GM12875 (cell line): ENCODE measurements around the gene CLDN4.

Experiments used
- H3K4me3 ChIP-seq: one replicate; pipeline ENCODE4 v1.5.1; 2011; ENCODE audit warnings: low read depth, low read length, control low read depth
- TF ChIP-seq, protein P1 (sequence below): IDR thresholded peaks from 2 replicates; pipeline ENCODE4 v1.5.1; 2011; ENCODE audit warnings: low read depth, mild to moderate bottlenecking, control low read depth, inconsistent platforms, low read length, moderate library complexity, borderline replicate concordance; ENCODE audit not compliant: insufficient read depth

CLDN4 gene

DNA sequence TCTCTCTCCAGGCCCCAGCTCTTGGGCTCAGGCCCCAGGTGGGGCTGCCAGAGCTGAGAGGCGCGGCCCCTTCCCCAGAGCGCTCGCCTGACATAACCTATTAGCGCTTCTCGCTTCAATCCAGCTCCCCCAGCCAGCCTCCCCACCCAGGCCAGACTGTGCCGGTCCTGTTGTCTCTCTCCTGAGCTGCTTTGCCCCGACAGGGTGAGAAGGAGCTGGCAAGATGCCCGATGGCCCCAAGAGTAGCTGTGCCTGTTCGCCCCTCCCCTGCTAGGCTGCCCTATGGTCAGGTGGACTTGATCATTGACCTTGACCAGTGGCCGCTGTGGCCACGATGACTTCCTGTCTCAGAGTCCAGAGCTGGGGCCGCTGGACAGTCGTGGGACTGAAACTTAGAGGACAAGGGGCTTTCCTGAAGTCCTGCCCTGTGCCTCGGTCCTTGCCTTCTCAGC is 39.3 kb downstream of the CLDN4 start:
- TF ChIP-seq, protein P1, sequence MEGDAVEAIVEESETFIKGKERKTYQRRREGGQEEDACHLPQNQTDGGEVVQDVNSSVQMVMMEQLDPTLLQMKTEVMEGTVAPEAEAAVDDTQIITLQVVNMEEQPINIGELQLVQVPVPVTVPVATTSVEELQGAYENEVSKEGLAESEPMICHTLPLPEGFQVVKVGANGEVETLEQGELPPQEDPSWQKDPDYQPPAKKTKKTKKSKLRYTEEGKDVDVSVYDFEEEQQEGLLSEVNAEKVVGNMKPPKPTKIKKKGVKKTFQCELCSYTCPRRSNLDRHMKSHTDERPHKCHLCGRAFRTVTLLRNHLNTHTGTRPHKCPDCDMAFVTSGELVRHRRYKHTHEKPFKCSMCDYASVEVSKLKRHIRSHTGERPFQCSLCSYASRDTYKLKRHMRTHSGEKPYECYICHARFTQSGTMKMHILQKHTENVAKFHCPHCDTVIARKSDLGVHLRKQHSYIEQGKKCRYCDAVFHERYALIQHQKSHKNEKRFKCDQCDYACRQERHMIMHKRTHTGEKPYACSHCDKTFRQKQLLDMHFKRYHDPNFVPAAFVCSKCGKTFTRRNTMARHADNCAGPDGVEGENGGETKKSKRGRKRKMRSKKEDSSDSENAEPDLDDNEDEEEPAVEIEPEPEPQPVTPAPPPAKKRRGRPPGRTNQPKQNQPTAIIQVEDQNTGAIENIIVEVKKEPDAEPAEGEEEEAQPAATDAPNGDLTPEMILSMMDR: no peak
- H3K4me3 ChIP-seq: no peak overlapping the region

DNA sequence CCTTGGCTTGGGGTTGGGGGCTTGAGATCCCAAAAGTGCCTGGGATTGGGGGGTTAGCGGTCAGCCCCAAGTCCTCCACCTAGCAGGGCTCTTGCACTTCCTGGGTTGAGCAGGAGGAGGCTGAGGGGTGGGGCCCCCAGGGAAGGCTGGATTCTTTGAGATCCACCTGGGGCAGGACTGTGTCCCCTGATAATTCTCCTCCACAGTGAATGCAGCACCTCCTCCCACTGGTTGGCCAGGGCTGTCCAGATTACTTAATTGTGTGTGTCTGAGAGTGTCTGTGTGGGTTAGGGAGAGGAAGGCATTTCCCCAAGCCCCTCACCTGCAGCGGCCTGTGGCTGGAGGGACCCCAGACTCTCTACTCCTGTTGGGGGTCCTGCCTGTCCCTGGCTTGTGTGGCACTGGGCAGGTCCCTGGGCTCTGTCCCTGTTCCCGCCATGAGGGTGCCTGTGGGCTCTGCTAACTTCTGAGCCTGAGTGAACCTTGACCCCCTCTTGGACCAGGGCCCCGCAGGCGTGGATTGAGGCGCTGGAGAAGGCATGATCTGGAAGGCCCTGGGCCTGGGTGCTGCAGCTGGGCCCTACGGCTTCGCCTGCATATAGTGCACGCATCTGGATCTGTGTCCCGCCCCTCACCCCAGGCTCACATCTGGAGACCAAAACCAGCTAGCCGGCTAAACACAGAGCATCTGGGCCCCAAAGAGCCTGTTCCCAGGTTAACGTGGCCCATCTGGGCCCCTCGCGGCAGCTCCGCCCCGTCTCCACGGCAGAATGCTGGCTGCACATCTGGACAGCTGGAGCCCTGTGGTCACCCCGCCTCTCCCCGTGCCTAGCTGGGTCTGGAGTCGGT is 40.6 kb downstream of the CLDN4 start:
- H3K4me3 ChIP-seq: no peak overlapping the region
- TF ChIP-seq, protein P1: no peak

DNA sequence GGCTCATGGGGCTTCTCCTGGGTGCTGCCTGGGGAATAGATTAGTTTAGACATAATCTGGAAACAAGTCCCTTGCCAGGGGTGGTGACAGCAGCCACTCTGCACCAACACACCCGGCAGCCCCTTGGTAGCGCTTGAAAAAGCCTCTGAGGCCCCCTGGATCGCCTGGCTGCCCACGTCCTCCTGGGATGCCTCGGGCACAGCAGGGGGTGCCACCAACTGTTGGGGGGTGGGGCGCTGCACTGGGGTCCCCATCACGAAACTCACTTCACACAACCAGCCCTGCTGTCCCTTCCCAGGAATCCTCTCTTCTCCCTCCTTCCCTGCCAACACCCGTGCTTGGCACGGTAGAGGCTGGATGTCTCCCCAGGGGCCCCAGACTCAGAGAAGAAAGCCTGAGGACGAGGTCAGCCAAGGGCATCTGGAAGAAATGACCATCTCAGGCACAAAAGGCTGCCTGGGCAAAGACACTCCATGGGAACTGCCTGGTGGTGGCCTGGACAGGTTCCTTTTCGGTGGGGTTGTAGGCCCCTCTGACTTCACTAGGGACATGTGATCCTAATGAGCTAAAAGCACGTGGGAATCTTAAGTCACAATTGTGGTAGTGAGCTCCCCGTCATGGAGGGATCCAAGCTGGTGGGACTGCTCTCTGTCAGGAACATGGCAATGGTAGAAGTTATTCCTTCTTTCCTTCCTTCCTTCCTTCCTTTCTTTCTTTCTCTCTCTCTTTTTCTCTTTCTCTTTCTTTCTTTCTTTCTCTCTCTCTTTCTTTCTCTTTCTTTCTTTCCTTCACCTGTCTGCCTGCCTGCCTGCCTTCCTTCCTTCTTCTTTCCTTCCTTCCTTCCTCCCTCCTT is 41.5 kb downstream of the CLDN4 start:
- no peak overlapping the region for H3K4me3 ChIP-seq
- TF ChIP-seq, protein P1: no peak

DNA sequence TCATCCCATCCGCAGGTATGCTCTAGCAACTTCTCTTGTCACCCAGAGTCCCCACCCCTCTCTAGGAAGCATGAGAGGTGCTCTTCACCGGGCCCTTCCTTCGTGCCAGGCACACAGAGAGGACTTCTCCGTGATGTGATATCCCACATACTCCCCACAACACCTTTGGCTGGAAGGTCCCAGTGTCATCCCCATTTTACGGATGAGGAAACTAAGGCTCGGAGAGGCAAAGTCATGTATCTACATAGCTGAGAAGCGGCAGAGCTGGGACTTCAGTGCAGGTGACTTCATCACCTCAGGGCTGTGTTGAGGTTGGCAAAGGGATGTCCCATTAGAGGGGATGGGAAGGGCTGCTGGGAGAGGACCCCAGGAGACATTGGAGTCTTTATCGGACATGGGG is 45.6 kb downstream of the CLDN4 start:
- no peak overlapping the region for H3K4me3 ChIP-seq
- TF ChIP-seq, protein P1: no peak

DNA sequence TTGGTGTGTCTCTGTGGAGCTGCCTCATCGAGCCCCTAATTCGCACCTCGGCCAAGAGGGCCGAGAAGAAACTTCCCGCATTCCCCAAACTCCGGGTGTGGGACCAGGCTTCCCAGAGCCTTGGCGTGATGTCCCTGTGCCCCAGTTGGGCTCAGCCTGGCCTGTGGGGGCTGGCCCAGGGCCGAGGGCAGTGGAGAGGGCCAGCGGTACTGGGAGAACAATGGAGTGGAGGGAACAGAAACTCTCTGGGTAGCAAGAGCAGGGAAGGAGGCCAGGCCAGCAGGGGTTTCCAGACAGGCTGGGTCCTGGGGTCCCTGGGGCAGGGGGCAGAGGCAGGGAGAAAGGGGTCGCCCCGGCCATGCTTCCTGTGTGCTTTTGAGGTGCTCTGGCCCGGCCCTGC is 46.2 kb downstream of the CLDN4 start:
- H3K4me3 ChIP-seq: no peak overlapping the region
- TF ChIP-seq, protein P1: no peak

DNA sequence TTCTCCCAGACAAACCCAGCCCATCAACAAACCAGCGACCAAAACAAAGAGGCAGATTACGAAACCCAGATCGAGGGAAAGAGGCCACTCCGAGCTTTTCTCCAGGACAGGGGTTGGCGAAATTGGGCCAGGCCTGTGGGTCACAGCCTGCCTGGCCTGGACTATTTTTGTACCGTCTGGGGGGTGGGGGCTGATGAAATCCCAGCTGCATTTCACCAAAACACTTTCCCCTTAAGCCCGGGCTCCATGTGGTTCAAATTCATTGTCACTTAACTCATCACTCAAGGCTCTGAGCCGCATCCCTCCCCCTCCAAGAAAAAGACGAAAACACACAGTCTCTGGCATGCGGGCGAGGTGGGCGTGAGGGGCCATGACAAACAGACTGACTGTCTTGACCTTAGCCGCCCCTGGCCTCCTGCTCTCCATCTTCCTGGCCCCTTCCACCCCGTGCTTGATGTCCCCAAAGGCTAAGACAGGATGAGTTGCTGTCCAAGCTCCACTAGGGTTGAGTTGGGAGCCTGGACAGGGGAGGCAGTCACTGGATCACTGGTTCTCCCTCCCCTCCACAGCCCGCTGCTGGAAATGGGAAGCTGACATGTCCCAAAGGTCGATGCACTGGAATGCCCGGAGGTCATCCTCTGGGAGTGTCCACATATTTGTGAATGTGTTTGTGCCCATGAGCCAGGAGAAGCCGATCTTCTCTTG is 49.3 kb downstream of the CLDN4 start:
- TF ChIP-seq, protein P1: no peak
- H3K4me3 ChIP-seq: no peak overlapping the region
